ENCODE measurements around the gene ERCC2. TPM values are rescaled to one million over a fixed set of nuclear protein-coding genes. Genes with fewer than 3 reads are reported as not detected.
"Not testable (repeated sequence)": the region's sequence is repeated elsewhere in the genome, so short reads cannot be mapped to it uniquely, and the experiment has no call there.

Gene ERCC2
- total RNA-seq, 1 donor from 2014 or later, result 3.9 TPM

DNA sequence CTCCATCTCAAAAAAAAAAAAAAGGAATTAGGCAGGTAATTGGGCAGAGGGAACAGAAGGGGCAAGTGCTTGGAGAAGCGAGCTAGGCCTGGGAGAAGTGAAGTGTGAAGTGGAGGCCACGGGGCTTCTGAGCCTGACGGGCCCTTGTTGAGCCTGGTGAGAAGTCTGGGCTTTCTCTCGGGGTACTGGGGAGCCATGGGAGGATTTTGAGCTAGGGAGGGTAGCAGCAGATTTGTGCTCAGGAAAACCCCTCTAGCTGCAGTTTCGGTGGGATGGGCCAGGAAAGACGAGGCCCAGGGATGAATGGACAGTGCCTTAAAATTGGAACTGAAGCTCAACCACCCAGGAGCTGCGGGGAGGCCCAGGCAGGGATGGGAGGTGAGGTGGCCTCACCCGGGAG lies 44.1 kb upstream of the ERCC2 start:
- FAIRE-seq, result no peak
- no peak for DNase-seq (ENCODE audit: low read depth)
- TF ChIP-seq, protein P1, sequence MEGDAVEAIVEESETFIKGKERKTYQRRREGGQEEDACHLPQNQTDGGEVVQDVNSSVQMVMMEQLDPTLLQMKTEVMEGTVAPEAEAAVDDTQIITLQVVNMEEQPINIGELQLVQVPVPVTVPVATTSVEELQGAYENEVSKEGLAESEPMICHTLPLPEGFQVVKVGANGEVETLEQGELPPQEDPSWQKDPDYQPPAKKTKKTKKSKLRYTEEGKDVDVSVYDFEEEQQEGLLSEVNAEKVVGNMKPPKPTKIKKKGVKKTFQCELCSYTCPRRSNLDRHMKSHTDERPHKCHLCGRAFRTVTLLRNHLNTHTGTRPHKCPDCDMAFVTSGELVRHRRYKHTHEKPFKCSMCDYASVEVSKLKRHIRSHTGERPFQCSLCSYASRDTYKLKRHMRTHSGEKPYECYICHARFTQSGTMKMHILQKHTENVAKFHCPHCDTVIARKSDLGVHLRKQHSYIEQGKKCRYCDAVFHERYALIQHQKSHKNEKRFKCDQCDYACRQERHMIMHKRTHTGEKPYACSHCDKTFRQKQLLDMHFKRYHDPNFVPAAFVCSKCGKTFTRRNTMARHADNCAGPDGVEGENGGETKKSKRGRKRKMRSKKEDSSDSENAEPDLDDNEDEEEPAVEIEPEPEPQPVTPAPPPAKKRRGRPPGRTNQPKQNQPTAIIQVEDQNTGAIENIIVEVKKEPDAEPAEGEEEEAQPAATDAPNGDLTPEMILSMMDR (IDR thresholded peaks at IDR 0.05; ENCODE audit: insufficient read depth, low read length, severe bottlenecking), result no peak
- Histone ChIP-seq H3K36me3 (ENCODE audit: control insufficient read depth, insufficient read depth, low read length) (peaks cover 17% of the 10 kb centered on the region), H3K4me3 (ENCODE audit: low read depth, low read length) (no peak overlapping the region), H3K27me3 (ENCODE audit: control insufficient read depth, insufficient read depth, low read length) (no peaks in the 10 kb centered on the region)

- no peak for FAIRE-seq
- no peak for DNase-seq (ENCODE audit: low read depth)
- no peak overlapping the region for H3K4me3 ChIP-seq (ENCODE audit: low read depth, low read length)
- no peaks in the 10 kb centered on the region for H3K27me3 ChIP-seq (ENCODE audit: control insufficient read depth, insufficient read depth, low read length)
- H3K36me3 ChIP-seq (ENCODE audit: control insufficient read depth, insufficient read depth, low read length), result peaks cover 18% of the 10 kb centered on the region
- TF ChIP-seq, protein P1 (IDR thresholded peaks at IDR 0.05; ENCODE audit: insufficient read depth, low read length, severe bottlenecking), result no peak
Measured at GRCh38 chr19:45413497-45413896, 43.1 kb upstream of the ERCC2 start.

- H3K4me3 ChIP-seq (ENCODE audit: low read depth, low read length); FAIRE-seq: not testable (repeated sequence)
- H3K36me3 ChIP-seq (ENCODE audit: control insufficient read depth, insufficient read depth, low read length), result peaks cover 12% of the 10 kb centered on the region
Measured at GRCh38 chr19:45410330-45410729, 40.0 kb upstream of the ERCC2 start.

DNA sequence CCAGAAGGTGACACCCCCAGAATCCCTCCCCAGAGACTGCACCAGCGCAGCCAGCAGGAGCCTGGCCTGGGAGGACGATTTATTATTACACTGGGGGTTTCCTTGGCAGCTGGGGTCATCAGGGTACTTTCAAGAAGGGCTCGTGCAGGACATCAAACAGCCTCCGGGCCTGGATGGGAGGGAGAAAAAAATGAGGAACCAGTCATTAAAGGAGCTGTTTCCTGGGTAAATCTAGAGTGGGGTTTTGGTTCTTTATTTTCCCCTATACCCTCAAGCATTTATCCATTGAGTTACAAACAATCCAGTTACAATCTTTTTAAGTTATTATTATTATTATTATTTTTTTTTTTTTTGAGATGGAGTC lies 39.2 kb upstream of the ERCC2 start:
- peaks cover 12% of the 10 kb centered on the region for H3K36me3 ChIP-seq (ENCODE audit: control insufficient read depth, insufficient read depth, low read length)
- FAIRE-seq, result no peak

More at GRCh38 chr19:45410330-45410729, 40.0 kb upstream of the ERCC2 start:
- not testable (repeated sequence) for H3K27me3 ChIP-seq (ENCODE audit: control insufficient read depth, insufficient read depth, low read length); DNase-seq (ENCODE audit: low read depth)

GRCh38 chr19:45408830-45409556 lies 38.6 kb upstream of the ERCC2 start:
- TF ChIP-seq, protein P1 (IDR thresholded peaks at IDR 0.05; ENCODE audit: insufficient read depth, low read length, severe bottlenecking), result no peak
- Histone ChIP-seq H3K36me3 (ENCODE audit: control insufficient read depth, insufficient read depth, low read length) (peaks cover 12% of the 10 kb centered on the region), H3K4me3 (ENCODE audit: low read depth, low read length) (no peak overlapping the region), H3K27me3 (ENCODE audit: control insufficient read depth, insufficient read depth, low read length) (no peaks in the 10 kb centered on the region)
- FAIRE-seq (no peak), DNase-seq (ENCODE audit: low read depth) (no peak)

More for the DNA sequence above, 39.2 kb upstream of the ERCC2 start:
- no peak overlapping the region for H3K4me3 ChIP-seq (ENCODE audit: low read depth, low read length)
- TF ChIP-seq, protein P1 (IDR thresholded peaks at IDR 0.05; ENCODE audit: insufficient read depth, low read length, severe bottlenecking), result no peak
- H3K27me3 ChIP-seq (ENCODE audit: control insufficient read depth, insufficient read depth, low read length), result no peaks in the 10 kb centered on the region
- DNase-seq (ENCODE audit: low read depth), result no peak

GRCh38 chr19:45408121-45408520 lies 37.7 kb upstream of the ERCC2 start:
- TF ChIP-seq, protein P1 (IDR thresholded peaks at IDR 0.05; ENCODE audit: insufficient read depth, low read length, severe bottlenecking), result no peak
- DNase-seq (ENCODE audit: low read depth), result no peak
- H3K36me3 ChIP-seq (ENCODE audit: control insufficient read depth, insufficient read depth, low read length), result peaks cover 7% of the 10 kb centered on the region
- no peak for FAIRE-seq
- H3K4me3 ChIP-seq (ENCODE audit: low read depth, low read length), result no peak overlapping the region
- H3K27me3 ChIP-seq (ENCODE audit: control insufficient read depth, insufficient read depth, low read length), result no peaks in the 10 kb centered on the region

- FAIRE-seq; H3K27me3 ChIP-seq (ENCODE audit: control insufficient read depth, insufficient read depth, low read length); DNase-seq (ENCODE audit: low read depth); H3K4me3 ChIP-seq (ENCODE audit: low read depth, low read length); H3K36me3 ChIP-seq (ENCODE audit: control insufficient read depth, insufficient read depth, low read length): not testable (repeated sequence)
Measured at GRCh38 chr19:45407585-45407984, 37.2 kb upstream of the ERCC2 start.
